ENCODE measurements around the gene DCUN1D2. TPM values are rescaled to one million over a fixed set of nuclear protein-coding genes. Genes with fewer than 3 reads are reported as not detected.

The DCUN1D2 gene
- total RNA-seq, 2 donors from 2014 or later: 24.6 to 26.2 TPM

- DNase-seq: no peak
- Mint-ChIP-seq H3K36me3 (ENCODE audit: insufficient read depth in 2 of 2) (no peaks in the 10 kb centered on the region), H3K9me3 (no peaks in the 10 kb centered on the region), H3K4me3 (no peak overlapping the region), H3K27me3 (ENCODE audit: low read depth) (no peaks in the 10 kb centered on the region), H3K27ac (no peak overlapping the region), H3K4me1 (ENCODE audit: low read depth) (no peaks in the 10 kb centered on the region)
- ATAC-seq (replicated peaks in 1 of 2): no peak
These were observed 64.4 kb downstream of the DCUN1D2 start for GRCh38 chr13:113425941-113426590.

- H3K4me1 Mint-ChIP-seq (ENCODE audit: low read depth): no peaks in the 10 kb centered on the region
- H3K27me3 Mint-ChIP-seq (ENCODE audit: low read depth): no peaks in the 10 kb centered on the region
- DNase-seq: no peak
- H3K36me3 Mint-ChIP-seq (ENCODE audit: insufficient read depth in 2 of 2): no peaks in the 10 kb centered on the region
- no peak overlapping the region for H3K4me3 Mint-ChIP-seq
- ATAC-seq (replicated peaks in 1 of 2): no peak
- H3K9me3 Mint-ChIP-seq: no peaks in the 10 kb centered on the region
- no peak overlapping the region for H3K27ac Mint-ChIP-seq
These were observed 66.9 kb downstream of the DCUN1D2 start for GRCh38 chr13:113423520-113424163.

- H3K9me3 Mint-ChIP-seq: no peaks in the 10 kb centered on the region
- H3K36me3 Mint-ChIP-seq (ENCODE audit: insufficient read depth in 2 of 2): no peaks in the 10 kb centered on the region
- DNase-seq (no peak), ATAC-seq (replicated peaks in 1 of 2) (no peak)
- H3K4me3 Mint-ChIP-seq: no peak overlapping the region
- no peak overlapping the region for H3K27ac Mint-ChIP-seq
- H3K4me1 Mint-ChIP-seq (ENCODE audit: low read depth): no peaks in the 10 kb centered on the region
- no peaks in the 10 kb centered on the region for H3K27me3 Mint-ChIP-seq (ENCODE audit: low read depth)
These were observed 67.5 kb downstream of the DCUN1D2 start for GRCh38 chr13:113422807-113423519.

GRCh38 chr13:113421673-113422270 is 68.7 kb downstream of the DCUN1D2 start:
- DNase-seq (no peak), ATAC-seq (replicated peaks in 1 of 2) (no peak)
- Mint-ChIP-seq H3K27me3 (ENCODE audit: low read depth) (no peaks in the 10 kb centered on the region), H3K9me3 (no peaks in the 10 kb centered on the region), H3K36me3 (ENCODE audit: insufficient read depth in 2 of 2) (no peaks in the 10 kb centered on the region), H3K4me3 (no peak overlapping the region), H3K4me1 (ENCODE audit: low read depth) (no peaks in the 10 kb centered on the region), H3K27ac (no peak overlapping the region)

GRCh38 chr13:113420833-113421600 is 69.5 kb downstream of the DCUN1D2 start:
- H3K27ac Mint-ChIP-seq: no peak overlapping the region

GRCh38 chr13:113420232-113420631 is 70.3 kb downstream of the DCUN1D2 start:
- H3K4me1 Mint-ChIP-seq (ENCODE audit: low read depth): no peaks in the 10 kb centered on the region
- H3K27me3 Mint-ChIP-seq (ENCODE audit: low read depth): no peaks in the 10 kb centered on the region
- no peak overlapping the region for H3K4me3 Mint-ChIP-seq
- H3K27ac Mint-ChIP-seq: no peak overlapping the region
- DNase-seq (no peak), ATAC-seq (replicated peaks in 1 of 2) (no peak)
- H3K36me3 Mint-ChIP-seq (ENCODE audit: insufficient read depth in 2 of 2): no peaks in the 10 kb centered on the region
- no peaks in the 10 kb centered on the region for H3K9me3 Mint-ChIP-seq

More at GRCh38 chr13:113420833-113421600, 69.5 kb downstream of the DCUN1D2 start:
- no peak for ATAC-seq (replicated peaks in 1 of 2)
- no peak for DNase-seq
- H3K4me3 Mint-ChIP-seq: no peak overlapping the region
- H3K36me3 Mint-ChIP-seq (ENCODE audit: insufficient read depth in 2 of 2): no peaks in the 10 kb centered on the region
- no peaks in the 10 kb centered on the region for H3K9me3 Mint-ChIP-seq
- no peaks in the 10 kb centered on the region for H3K4me1 Mint-ChIP-seq (ENCODE audit: low read depth)
- H3K27me3 Mint-ChIP-seq (ENCODE audit: low read depth): no peaks in the 10 kb centered on the region

- H3K27ac Mint-ChIP-seq: no peak overlapping the region
- H3K27me3 Mint-ChIP-seq (ENCODE audit: low read depth): no peaks in the 10 kb centered on the region
- no peak for DNase-seq
- H3K4me3 Mint-ChIP-seq: no peak overlapping the region
- H3K36me3 Mint-ChIP-seq (ENCODE audit: insufficient read depth in 2 of 2): no peaks in the 10 kb centered on the region
- ATAC-seq (replicated peaks in 1 of 2): no peak
- no peaks in the 10 kb centered on the region for H3K9me3 Mint-ChIP-seq
- H3K4me1 Mint-ChIP-seq (ENCODE audit: low read depth): no peaks in the 10 kb centered on the region
These were observed 70.8 kb downstream of the DCUN1D2 start for GRCh38 chr13:113419531-113420193.

GRCh38 chr13:113418722-113419049 is 71.8 kb downstream of the DCUN1D2 start:
- DNase-seq: no peak
- Mint-ChIP-seq H3K27ac (no peak overlapping the region), H3K9me3 (no peaks in the 10 kb centered on the region), H3K4me3 (no peak overlapping the region), H3K4me1 (ENCODE audit: low read depth) (no peaks in the 10 kb centered on the region), H3K27me3 (ENCODE audit: low read depth) (no peaks in the 10 kb centered on the region), H3K36me3 (ENCODE audit: insufficient read depth in 2 of 2) (no peaks in the 10 kb centered on the region)
- no peak for ATAC-seq (replicated peaks in 1 of 2)

- Mint-ChIP-seq H3K9me3 (peaks cover 0 to 1% of the 10 kb centered on the region in 2 donors), H3K4me1 (ENCODE audit: low read depth) (no peaks in the 10 kb centered on the region)
- no peak for ATAC-seq (replicated peaks in 1 of 2)
These were observed 72.4 kb downstream of the DCUN1D2 start for GRCh38 chr13:113417836-113418721.

GRCh38 chr13:113417008-113417751 is 73.3 kb downstream of the DCUN1D2 start:
- ATAC-seq (replicated peaks in 1 of 2) (no peak), DNase-seq (no peak)
- H3K27me3 Mint-ChIP-seq (ENCODE audit: low read depth): no peaks in the 10 kb centered on the region
- H3K27ac Mint-ChIP-seq: no peak overlapping the region
- peaks cover 0 to 2% of the 10 kb centered on the region in 2 donors for H3K36me3 Mint-ChIP-seq (ENCODE audit: insufficient read depth in 2 of 2)
- H3K4me1 Mint-ChIP-seq (ENCODE audit: low read depth): no peaks in the 10 kb centered on the region
- peaks cover 0 to 2% of the 10 kb centered on the region in 2 donors for H3K9me3 Mint-ChIP-seq
- no peak overlapping the region for H3K4me3 Mint-ChIP-seq

More at GRCh38 chr13:113417836-113418721, 72.4 kb downstream of the DCUN1D2 start:
- no peaks in the 10 kb centered on the region for H3K27me3 Mint-ChIP-seq (ENCODE audit: low read depth)
- H3K27ac Mint-ChIP-seq: no peak overlapping the region
- peaks cover 0 to 1% of the 10 kb centered on the region in 2 donors for H3K36me3 Mint-ChIP-seq (ENCODE audit: insufficient read depth in 2 of 2)
- H3K4me3 Mint-ChIP-seq: no peak overlapping the region
- DNase-seq: no peak

- Mint-ChIP-seq H3K27me3 (ENCODE audit: low read depth) (no peaks in the 10 kb centered on the region), H3K36me3 (ENCODE audit: insufficient read depth in 2 of 2) (peaks cover 0 to 2% of the 10 kb centered on the region in 2 donors), H3K9me3 (peaks cover 0 to 2% of the 10 kb centered on the region in 2 donors), H3K4me1 (ENCODE audit: low read depth) (no peaks in the 10 kb centered on the region), H3K27ac (no peak overlapping the region), H3K4me3 (no peak overlapping the region)
- no peak for ATAC-seq (replicated peaks in 1 of 2)
- DNase-seq: no peak
These were observed 74.7 kb downstream of the DCUN1D2 start for GRCh38 chr13:113415825-113416224.

Measured in activated T-cell treated with anti-CD3 and anti-CD28 coated beads, Interleukin-2, amount 50 U/mL, for 72 hours (primary cell).